GM20000 (cell line): ENCODE measurements around the gene TEAD4.

Source experiments
- DNase-seq: peaks from one replicate; pipeline ENCODE4 v3.0.0; 2012; ENCODE audit warnings: low spot score
- TF ChIP-seq, protein P1 (sequence below): IDR thresholded peaks from 2 replicates; pipeline ENCODE4 v1.5.1; 2012; ENCODE audit warnings: mild to moderate bottlenecking, control low read depth; ENCODE audit errors: extremely low read depth, missing control alignments

Gene TEAD4

DNA sequence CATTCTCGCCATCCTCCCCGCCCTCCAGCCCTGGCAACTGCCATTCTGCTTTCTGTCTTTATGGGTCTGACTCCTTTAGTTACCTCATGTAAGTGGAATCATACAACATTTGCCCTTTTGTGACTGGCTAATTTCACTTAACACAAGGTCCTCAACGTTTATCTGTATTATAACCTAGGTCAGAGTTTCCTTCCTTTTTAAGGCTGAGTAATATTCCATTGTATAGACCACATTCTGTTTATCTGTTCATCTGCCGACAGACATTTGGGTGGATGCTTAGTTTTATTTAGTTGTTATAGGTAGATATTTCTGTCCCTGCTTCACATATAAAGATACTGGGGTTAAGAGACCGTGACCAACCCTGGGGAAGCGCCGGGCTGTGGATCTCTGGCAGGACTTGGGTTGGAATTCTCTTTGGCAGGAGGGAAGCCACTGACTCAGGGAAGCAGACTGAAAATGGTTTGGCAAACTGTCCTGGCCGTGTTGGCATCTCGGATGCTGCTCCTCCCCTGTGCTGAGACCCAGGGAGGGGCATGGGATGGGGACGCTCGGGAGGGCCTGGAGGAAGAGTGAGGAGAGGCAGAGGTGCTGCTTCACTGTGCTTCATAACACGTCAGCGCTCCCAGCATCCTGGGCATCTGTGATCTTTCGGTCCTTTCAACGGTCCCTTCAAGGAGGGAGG, 38.9 kb downstream of the TEAD4 start:
- TF ChIP-seq, protein P1, sequence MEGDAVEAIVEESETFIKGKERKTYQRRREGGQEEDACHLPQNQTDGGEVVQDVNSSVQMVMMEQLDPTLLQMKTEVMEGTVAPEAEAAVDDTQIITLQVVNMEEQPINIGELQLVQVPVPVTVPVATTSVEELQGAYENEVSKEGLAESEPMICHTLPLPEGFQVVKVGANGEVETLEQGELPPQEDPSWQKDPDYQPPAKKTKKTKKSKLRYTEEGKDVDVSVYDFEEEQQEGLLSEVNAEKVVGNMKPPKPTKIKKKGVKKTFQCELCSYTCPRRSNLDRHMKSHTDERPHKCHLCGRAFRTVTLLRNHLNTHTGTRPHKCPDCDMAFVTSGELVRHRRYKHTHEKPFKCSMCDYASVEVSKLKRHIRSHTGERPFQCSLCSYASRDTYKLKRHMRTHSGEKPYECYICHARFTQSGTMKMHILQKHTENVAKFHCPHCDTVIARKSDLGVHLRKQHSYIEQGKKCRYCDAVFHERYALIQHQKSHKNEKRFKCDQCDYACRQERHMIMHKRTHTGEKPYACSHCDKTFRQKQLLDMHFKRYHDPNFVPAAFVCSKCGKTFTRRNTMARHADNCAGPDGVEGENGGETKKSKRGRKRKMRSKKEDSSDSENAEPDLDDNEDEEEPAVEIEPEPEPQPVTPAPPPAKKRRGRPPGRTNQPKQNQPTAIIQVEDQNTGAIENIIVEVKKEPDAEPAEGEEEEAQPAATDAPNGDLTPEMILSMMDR: no peak

DNA sequence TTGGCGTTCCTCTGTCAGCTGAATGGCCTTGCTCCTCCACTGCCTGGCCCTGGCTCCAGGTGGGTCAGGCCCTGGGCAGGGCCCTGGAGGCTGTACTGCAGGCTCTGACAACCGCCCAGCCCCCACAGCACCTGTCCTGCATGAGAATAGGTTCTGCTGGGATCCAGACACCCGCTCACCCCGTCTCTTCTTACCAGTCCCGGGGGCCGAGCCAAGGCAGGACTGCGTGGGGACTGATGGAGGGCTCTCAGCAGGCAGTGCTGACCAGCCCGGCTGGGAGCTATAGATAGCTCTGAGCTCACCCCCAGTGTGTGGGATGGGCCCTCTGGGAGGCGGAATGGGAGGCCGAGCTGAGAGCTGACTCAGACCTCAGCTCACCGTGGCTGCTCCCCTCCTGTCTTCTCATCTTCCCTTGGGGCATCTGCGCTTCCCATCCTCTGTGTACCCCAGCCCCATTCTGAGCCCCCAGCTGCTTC, 39.6 kb downstream of the TEAD4 start:
- TF ChIP-seq, protein P1: no peak
- no peak for DNase-seq

More for the DNA sequence above, 38.9 kb downstream of the TEAD4 start:
- DNase-seq: no peak

DNA sequence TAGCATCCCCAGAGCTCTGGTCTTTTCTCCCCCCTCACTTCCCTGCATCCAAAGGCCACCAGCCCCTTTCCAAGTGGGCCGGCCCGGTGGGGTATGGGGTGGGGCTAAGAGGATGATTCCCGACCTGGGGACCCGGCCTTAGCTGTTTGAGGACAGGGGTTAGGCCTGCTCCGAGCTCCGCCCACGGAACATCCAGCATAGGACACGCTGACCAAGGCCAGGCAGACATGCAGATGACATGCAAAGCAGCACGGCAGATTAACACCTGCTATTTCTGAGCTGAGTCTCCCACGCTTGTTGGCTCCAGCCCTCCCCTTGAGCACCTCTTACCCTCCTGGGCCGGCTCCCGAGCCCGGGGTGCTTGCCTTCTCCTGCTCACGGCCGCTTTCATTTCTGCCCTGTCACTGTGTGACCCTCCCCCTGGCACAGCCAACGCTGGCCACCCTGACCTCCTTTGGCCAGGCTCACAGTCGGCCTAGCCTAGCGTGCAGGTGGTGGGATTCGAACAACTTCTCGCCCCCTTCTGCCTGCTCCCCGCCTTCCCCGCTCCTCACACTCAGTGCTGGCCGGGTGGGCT, 40.2 kb downstream of the TEAD4 start:
- TF ChIP-seq, protein P1: no peak
- DNase-seq: no peak

DNA sequence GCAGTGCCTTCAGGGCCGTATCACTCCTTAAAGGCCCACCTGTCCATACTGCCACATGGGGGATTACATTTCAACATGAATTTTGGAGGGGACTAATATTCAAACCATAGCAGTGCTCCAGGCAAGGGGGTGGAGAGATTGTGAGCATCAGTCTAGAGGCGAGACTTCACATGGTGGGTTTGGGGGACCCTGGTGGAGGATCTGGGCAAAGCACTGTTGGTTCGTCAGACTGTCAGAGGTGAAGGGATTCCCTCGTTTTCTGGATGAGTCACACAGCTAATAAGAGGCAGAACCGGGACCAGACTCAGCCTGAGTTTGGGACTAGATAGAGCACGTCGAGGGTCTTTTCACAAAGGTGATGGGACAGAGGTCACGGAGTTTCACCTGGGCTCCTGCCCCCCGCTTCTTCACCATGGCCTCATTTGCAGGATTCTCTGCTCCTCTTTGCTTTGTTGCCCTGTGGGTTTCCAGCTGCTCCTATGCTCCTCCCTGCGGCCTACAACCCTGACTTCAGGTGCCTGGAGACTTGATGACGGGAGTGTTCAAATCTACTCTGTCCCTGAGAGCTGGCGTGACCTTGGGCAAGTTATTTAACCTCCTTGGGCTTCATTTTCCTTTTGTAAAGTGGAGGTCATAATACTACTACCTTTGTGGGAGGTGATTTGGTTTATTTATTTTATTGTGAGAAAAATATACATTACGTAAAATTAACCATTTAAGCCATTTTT, 41.5 kb downstream of the TEAD4 start:
- no peak for DNase-seq
- TF ChIP-seq, protein P1: no peak

DNA sequence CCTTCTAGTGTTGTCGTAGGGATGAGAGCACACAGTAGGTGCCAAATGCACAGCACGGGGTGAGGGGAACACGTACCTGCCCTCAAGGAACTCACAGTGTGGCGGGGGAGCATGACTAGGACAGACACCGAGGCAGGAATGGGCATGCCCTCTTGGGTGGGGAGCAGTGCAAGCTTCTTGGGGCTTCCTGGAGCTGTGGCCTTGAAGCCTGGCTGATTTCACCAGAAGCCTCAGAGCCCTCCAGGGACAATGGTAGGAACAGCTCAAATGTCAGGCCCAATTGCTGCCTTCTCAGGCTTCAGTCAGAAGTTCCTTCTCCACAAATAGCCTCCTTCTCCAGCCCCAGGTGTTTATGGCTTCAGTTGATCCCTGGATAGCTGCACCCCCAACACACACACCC, 43.4 kb downstream of the TEAD4 start:
- no peak for DNase-seq

DNA sequence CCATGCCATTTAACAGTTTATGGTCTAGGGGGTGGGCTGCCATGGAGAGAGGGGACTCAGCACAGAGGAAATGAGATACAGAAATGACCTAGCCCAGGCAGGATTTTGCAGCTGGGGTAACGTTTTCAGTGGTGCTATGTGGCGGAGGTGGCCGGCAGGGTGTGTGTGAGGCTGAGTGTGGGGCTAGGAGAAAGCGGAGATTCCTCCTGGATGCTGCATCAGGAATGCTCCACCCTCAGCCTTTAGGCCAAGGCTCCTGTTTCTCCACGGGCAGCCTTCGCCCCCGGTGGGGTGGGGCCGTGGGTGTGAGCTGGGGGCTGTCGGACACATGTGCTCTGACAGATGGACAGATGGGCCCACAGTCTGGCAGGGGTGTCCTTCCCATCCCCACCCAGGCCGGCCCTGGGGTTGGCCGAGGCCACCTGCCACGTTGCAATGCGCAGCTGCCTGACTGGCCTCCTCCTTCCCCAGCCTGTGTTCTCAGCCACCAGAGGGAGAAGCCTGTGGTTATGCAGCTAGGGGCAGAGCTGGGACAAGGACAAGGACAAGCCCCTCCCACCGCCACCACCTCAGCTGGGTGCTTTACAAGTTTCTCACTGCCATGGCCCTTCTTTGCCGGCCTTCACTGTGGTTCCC, 44.3 kb downstream of the TEAD4 start:
- DNase-seq: no peak

More for the DNA sequence above, 43.4 kb downstream of the TEAD4 start:
- TF ChIP-seq, protein P1: no peak

More for the DNA sequence above, 44.3 kb downstream of the TEAD4 start:
- TF ChIP-seq, protein P1: no peak
